Keratinocyte (primary cell): Measurements from ENCODE around the gene VPS26C. TPM values are rescaled to one million over a fixed set of nuclear protein-coding genes. Genes with fewer than 3 reads are reported as not detected.
"Not testable (repeated sequence)": the region's sequence is repeated elsewhere in the genome, so short reads cannot be mapped to it uniquely, and the experiment has no call there.

ENCODE experiments used
- DNase-seq: peaks from one replicate; pipeline ENCODE4 v3.0.0-alpha.2; 2011; ENCODE audit warnings: low read depth, missing footprints, low spot score
- FAIRE-seq: peaks from 2 replicates; lab custom pipeline; 2011; peaks lifted over from hg19 to GRCh38; lab: Jason Lieb, UNC
- H2AFZ ChIP-seq: 2 replicates; pipeline ENCODE4 v1.6.0; 2012; ENCODE audit warnings: low read length, control low read depth, inconsistent platforms; ENCODE audit not compliant: control insufficient read depth
- H3K27ac ChIP-seq: 2 replicates; pipeline ENCODE4 v1.5.1; 2011; ENCODE audit warnings: low read length; ENCODE audit not compliant: control insufficient read depth, insufficient read depth
- H3K27me3 ChIP-seq: 3 replicates; pipeline ENCODE4 v1.6.0; 2011; ENCODE audit warnings: low read length; ENCODE audit not compliant: control insufficient read depth, insufficient read depth; ENCODE audit errors: extremely low read depth
- H3K36me3 ChIP-seq, 2 experiments: 2 replicates in 1 of 2; 3 replicates in 1 of 2; pipeline ENCODE4 v1.5.1; 2011; ENCODE audit warnings: low read length in 2 of 2, mild to moderate bottlenecking in 1 of 2; ENCODE audit not compliant: control insufficient read depth in 2 of 2, insufficient read depth in 2 of 2; ENCODE audit errors: extremely low read depth in 1 of 2
- H3K4me1 ChIP-seq: 3 replicates; pipeline ENCODE4 v1.5.1; 2011; ENCODE audit warnings: low read length; ENCODE audit not compliant: control insufficient read depth, insufficient read depth; ENCODE audit errors: extremely low read depth
- H3K4me2 ChIP-seq: 3 replicates; pipeline ENCODE4 v1.6.0; 2011; ENCODE audit warnings: low read depth, low read length; ENCODE audit not compliant: control insufficient read depth, insufficient read depth; ENCODE audit errors: extremely low read depth
- H3K4me3 ChIP-seq, 3 experiments: fragments of 200-600 bp in 1 of 3; sonication (generic) in 1 of 3; 2 replicates in 2 of 3; 3 replicates in 1 of 3; pipeline ENCODE4 v1.5.1; 2011 to 2016; ENCODE audit warnings: low read length in 3 of 3, mild to moderate bottlenecking in 3 of 3, control low read depth in 2 of 3, inconsistent platforms in 1 of 3, low read depth in 1 of 3, mixed read lengths in 1 of 3, mixed run types in 1 of 3, moderate library complexity in 1 of 3; ENCODE audit not compliant: control insufficient read depth in 2 of 3, insufficient read depth in 2 of 3; ENCODE audit errors: extremely low read depth in 1 of 3
- H3K79me2 ChIP-seq: 2 replicates; pipeline ENCODE4 v1.6.0; 2012; ENCODE audit warnings: low read length; ENCODE audit not compliant: control insufficient read depth, insufficient read depth
- H3K9ac ChIP-seq: 3 replicates; pipeline ENCODE4 v1.6.0; 2011; ENCODE audit warnings: low read length; ENCODE audit not compliant: control insufficient read depth, insufficient read depth; ENCODE audit errors: extremely low read depth
- H3K9me1 ChIP-seq: 3 replicates; pipeline ENCODE4 v1.6.0; 2011; ENCODE audit warnings: low read length; ENCODE audit not compliant: control insufficient read depth, insufficient read depth; ENCODE audit errors: extremely low read depth
- H3K9me3 ChIP-seq: 2 replicates; pipeline ENCODE4 v1.5.1; 2012; ENCODE audit warnings: low read depth, low read length; ENCODE audit not compliant: control insufficient read depth
- H4K20me1 ChIP-seq: 3 replicates; pipeline ENCODE4 v1.6.0; 2011; ENCODE audit warnings: low read length; ENCODE audit not compliant: control insufficient read depth, insufficient read depth; ENCODE audit errors: extremely low read depth
- CTCF ChIP-seq, 3 experiments: IDR thresholded peaks in 1 of 3; conservative IDR thresholded peaks in 1 of 3; optimal IDR thresholded peaks in 1 of 3; 2 replicates in 2 of 3; 3 replicates in 1 of 3; pipeline versions ENCODE3 to v1.5.1; 2011; ENCODE audit warnings: low read length in 3 of 3, mild to moderate bottlenecking in 3 of 3, moderate library complexity in 2 of 3, control low read depth in 1 of 3, inconsistent platforms in 1 of 3; ENCODE audit not compliant: insufficient read depth in 2 of 3; ENCODE audit errors: extremely low read depth in 1 of 3
- EZH2 ChIP-seq: IDR thresholded peaks from one replicate; pipeline ENCODE4 v1.6.1; 2012; ENCODE audit warnings: inconsistent platforms, mild to moderate bottlenecking, low read length, moderate library complexity
- dilution Hi-C: fragments of 300-500 bp; cut with MboI; formaldehyde crosslinking; loops from one replicate; pipeline ENCODE4 v1.7.0; 2020; ENCODE audit warnings: low sequenced_read_pairs; ENCODE audit not compliant: extremely low pct_ligation_motif_present
- polyA plus RNA-seq, 5 experiments: library from polyadenylated mRNA; depleted of rRNA in 3 of 5; stranded (reverse) in 3 of 5; stranded (forward) in 1 of 5; unstranded in 1 of 5; fragments of >200 nt; gene quantifications; 1 replicate in 1 of 5; 2 replicates in 3 of 5; 3 replicates in 1 of 5; pipeline versions ENCODE4 v1.2.1 to v1.2.3, GENCODE V29; 2011 to 2012; ENCODE audit warnings: missing spikeins in 2 of 5, low read depth in 1 of 5, low replicate concordance in 1 of 5

Gene VPS26C
- polyA plus RNA-seq, 1 donor (not counting 4 experiments of a cell fraction or from before 2014, with no cell fraction given), result 41.3 TPM

GRCh38 chr21:37292041-37292440 lies 24.9 kb upstream of the VPS26C start:
- dilution Hi-C loops, result no loop called here
- FAIRE-seq (no peak), DNase-seq (no peak)
- no peaks in the 10 kb centered on the region for H3K36me3 ChIP-seq
- H3K4me2 ChIP-seq, result no peak overlapping the region
- TF ChIP-seq CTCF (optimal IDR thresholded peaks at IDR 0.05 in 1 of 3, IDR thresholded peaks at IDR 0.05 in 1 of 3, conservative IDR thresholded peaks at IDR 0.05 in 1 of 3; ENCODE audit: extremely low read depth in 1 of 3, insufficient read depth in 2 of 3, low read length in 3 of 3) (no peak), EZH2 (no peak)
- no peaks in the 10 kb centered on the region for H3K4me1 ChIP-seq
- no peak overlapping the region for H3K9ac ChIP-seq
- no peak overlapping the region for H3K27ac ChIP-seq
- no peak overlapping the region for H2AFZ ChIP-seq
- no peaks in the 10 kb centered on the region for H3K79me2 ChIP-seq
- H3K9me3 ChIP-seq, result no peaks in the 10 kb centered on the region
- no peak overlapping the region for H3K4me3 ChIP-seq
- H3K9me1 ChIP-seq, result no peaks in the 10 kb centered on the region
- no peaks in the 10 kb centered on the region for H4K20me1 ChIP-seq
- H3K27me3 ChIP-seq, result no peaks in the 10 kb centered on the region

- H3K79me2 ChIP-seq, H3K9me3 ChIP-seq, H2AFZ ChIP-seq, H3K4me3 ChIP-seq, FAIRE-seq, H3K36me3 ChIP-seq, H3K27ac ChIP-seq, H3K4me1 ChIP-seq, DNase-seq, H3K4me2 ChIP-seq, H3K9me1 ChIP-seq, H3K27me3 ChIP-seq, H3K9ac ChIP-seq, dilution Hi-C loops, H4K20me1 ChIP-seq: not testable (repeated sequence)
Observed at GRCh38 chr21:37283191-37283710, 16.1 kb upstream of the VPS26C start.

- H3K36me3 ChIP-seq, dilution Hi-C loops, FAIRE-seq, H3K4me2 ChIP-seq, H3K4me1 ChIP-seq, H3K27me3 ChIP-seq, H2AFZ ChIP-seq, H4K20me1 ChIP-seq, H3K9me3 ChIP-seq, H3K4me3 ChIP-seq, DNase-seq, H3K9me1 ChIP-seq, H3K9ac ChIP-seq, H3K27ac ChIP-seq, H3K79me2 ChIP-seq: not testable (repeated sequence)
Observed at GRCh38 chr21:37282602-37283001, 15.5 kb upstream of the VPS26C start.
